HCT116 (cell line): ENCODE results near the gene H2AZ2. TPM values are rescaled to one million over a fixed set of nuclear protein-coding genes. Genes with fewer than 3 reads are reported as not detected.

Experiments
- ATAC-seq: fragments of 200-7000 bp; cut with Tn5 transposase; 2 replicates; pipeline ENCODE4 v1.9.1; 2020; ENCODE audit warnings: mild to moderate bottlenecking, moderate library complexity
- BruUV-seq: library from RNA; stranded (reverse); fragments of 400-500 nt; replicated peaks from 2 replicates; lab custom pipeline; 2021; lab: Mats Ljungman, UMichigan
- CTCF ChIA-PET: fragments of 300-600 bp; sonication (Branson Sonifier 250); formaldehyde crosslinking; loops from one replicate; lab custom pipeline; 2021; ENCODE audit warnings: antibody characterized with exemption; lab: Charles Lee
- POLR2A ChIA-PET: fragments of 300-600, 350-600 bp; sonication (Branson Sonifier 250); formaldehyde crosslinking; loops from one replicate; lab custom pipeline; 2021; ENCODE audit warnings: antibody characterized with exemption; lab: Charles Lee
- RAD21 ChIA-PET, 2 experiments: fragments of 300-600 bp; sonication (Branson Sonifier 250); formaldehyde crosslinking; loops; one replicate each; lab custom pipeline; 2023; ENCODE audit warnings: low total read pairs in 2 of 2; ENCODE audit not compliant: uncharacterized antibody in 2 of 2, unreplicated experiment in 2 of 2, low non-redundant PET in 1 of 2; lab: Charles Lee
- DNase-seq: peaks from one replicate; pipeline ENCODE4 v3.0.0-alpha.2; 2010; ENCODE audit warnings: low read depth, low spot score
- H2AFZ ChIP-seq: fragments of 200-600 bp; shearing (Covaris generic), sonication (generic); 2 replicates; pipeline ENCODE4 v1.6.1; 2017; ENCODE audit warnings: low read depth, mixed run types, mixed read lengths, antibody characterized with exemption, low read length; ENCODE audit not compliant: poor library complexity, severe bottlenecking
- H3K27ac ChIP-seq: 2 replicates; pipeline ENCODE4 v1.5.1; 2012; ENCODE audit warnings: low read depth, low read length
- H3K27me3 ChIP-seq: fragments of 200-600 bp; sonication (generic); 2 replicates; pipeline ENCODE4 v1.6.1; 2016; ENCODE audit warnings: mixed run types, low read length, mixed read lengths; ENCODE audit not compliant: insufficient read depth
- H3K36me3 ChIP-seq, 2 experiments: fragments of 200-500 bp in 1 of 2; fragments of 200-600 bp in 1 of 2; sonication (Bioruptor generic) in 1 of 2; sonication (generic) in 1 of 2; 2 replicates each; pipeline versions ENCODE4 v1.5.1 to v1.6.1; 2014 to 2016; ENCODE audit warnings: low read length in 2 of 2, inconsistent platforms in 1 of 2, mixed read lengths in 1 of 2, mixed run types in 1 of 2; ENCODE audit not compliant: insufficient read depth in 2 of 2, control insufficient read depth in 1 of 2
- H3K4me1 ChIP-seq, 2 experiments: fragments of 200-600 bp in 1 of 2; sonication (generic) in 1 of 2; 2 replicates each; pipeline versions ENCODE4 v1.5.1 to v1.6.1; 2012 to 2017; ENCODE audit warnings: low read length in 2 of 2, inconsistent platforms in 1 of 2, mild to moderate bottlenecking in 1 of 2, mixed read lengths in 1 of 2, mixed run types in 1 of 2, moderate library complexity in 1 of 2; ENCODE audit not compliant: insufficient read depth in 2 of 2, control insufficient read depth in 1 of 2
- H3K4me2 ChIP-seq: fragments of 200-600 bp; sonication (generic); 2 replicates; pipeline ENCODE4 v1.6.1; 2017; ENCODE audit warnings: mixed run types, low read length, mixed read lengths
- H3K4me3 ChIP-seq, 2 experiments: fragments of 200-600 bp in 1 of 2; sonication (generic) in 1 of 2; replicated peaks in 1 of 2; 2 replicates each; pipeline ENCODE4 v1.5.1; 2011 to 2016; ENCODE audit warnings: low read length in 2 of 2, control low read depth in 1 of 2, low read depth in 1 of 2, mild to moderate bottlenecking in 1 of 2, mixed read lengths in 1 of 2, mixed run types in 1 of 2
- H3K79me2 ChIP-seq: fragments of 200-600 bp; sonication (generic); 2 replicates; pipeline ENCODE4 v1.6.1; 2017; ENCODE audit warnings: mild to moderate bottlenecking, mixed run types, low read length, moderate library complexity, mixed read lengths; ENCODE audit not compliant: insufficient read depth
- H3K9ac ChIP-seq: fragments of 200-600 bp; sonication (generic); 2 replicates; pipeline ENCODE4 v1.6.1; 2016; ENCODE audit warnings: low read length, mixed read lengths
- H3K9me2 ChIP-seq: fragments of 200-600 bp; sonication (generic), shearing (Covaris generic); 2 replicates; pipeline ENCODE4 v1.6.1; 2017; ENCODE audit warnings: mixed run types, mild to moderate bottlenecking, moderate library complexity; ENCODE audit not compliant: insufficient read depth
- H3K9me3 ChIP-seq, 2 experiments: fragments of 200-500 bp in 1 of 2; fragments of 200-600 bp in 1 of 2; sonication (Bioruptor generic) in 1 of 2; sonication (generic) in 1 of 2; 2 replicates each; pipeline ENCODE4 v1.6.1; 2014 to 2017; ENCODE audit warnings: low read length in 2 of 2, mixed read lengths in 2 of 2, inconsistent platforms in 1 of 2, low read depth in 1 of 2, mild to moderate bottlenecking in 1 of 2, mixed run types in 1 of 2, moderate library complexity in 1 of 2; ENCODE audit not compliant: control insufficient read depth in 1 of 2, insufficient read depth in 1 of 2
- H4K20me1 ChIP-seq: fragments of 200-600 bp; sonication (generic), shearing (Covaris generic); 2 replicates; pipeline ENCODE4 v1.6.1; 2017; ENCODE audit warnings: mixed run types, mild to moderate bottlenecking, moderate library complexity; ENCODE audit not compliant: insufficient read depth
- CBX3 ChIP-seq: IDR thresholded peaks from 2 replicates; pipeline ENCODE4 v1.6.1; 2012; ENCODE audit warnings: low read depth
- CEBPB ChIP-seq: IDR thresholded peaks from 2 replicates; pipeline ENCODE4 v1.6.1; 2012; ENCODE audit warnings: low read depth
- EGR1 ChIP-seq: IDR thresholded peaks from 2 replicates; pipeline ENCODE4 v1.6.1; 2012; ENCODE audit warnings: low read depth
- ELF1 ChIP-seq: IDR thresholded peaks from 2 replicates; pipeline ENCODE4 v1.6.1; 2012; ENCODE audit warnings: low read depth, borderline replicate concordance
- EZH2 ChIP-seq: fragments of 200-600 bp; sonication (generic); IDR thresholded peaks from 2 replicates; pipeline ENCODE4 v1.6.1; 2017; ENCODE audit warnings: antibody characterized with exemption, mixed run types
- EZH2phosphoT487 ChIP-seq: fragments of 200-600 bp; IDR thresholded peaks from 2 replicates; pipeline ENCODE4 v1.6.1; 2018; ENCODE audit warnings: antibody characterized with exemption, borderline replicate concordance
- JUND ChIP-seq: IDR thresholded peaks from 2 replicates; pipeline ENCODE4 v1.6.1; 2012
- POLR2A ChIP-seq: IDR thresholded peaks from 2 replicates; pipeline ENCODE4 v1.7.0; 2011; ENCODE audit warnings: borderline replicate concordance; ENCODE audit not compliant: insufficient read depth, insufficient read length; ENCODE audit errors: extremely low read depth
- POLR2AphosphoS5 ChIP-seq: IDR thresholded peaks from 2 replicates; pipeline ENCODE4 v1.6.1; 2011; ENCODE audit warnings: mild to moderate bottlenecking, low read depth, low read length, moderate library complexity
- RAD21 ChIP-seq: IDR thresholded peaks from 2 replicates; pipeline ENCODE4 v1.6.1; 2012; ENCODE audit warnings: low read depth, mild to moderate bottlenecking
- SIN3A ChIP-seq: IDR thresholded peaks from 2 replicates; pipeline ENCODE4 v1.6.1; 2012; ENCODE audit warnings: low read depth
- SP1 ChIP-seq: IDR thresholded peaks from 2 replicates; pipeline ENCODE4 v1.6.1; 2012; ENCODE audit warnings: low read depth
- SRF ChIP-seq: IDR thresholded peaks from 2 replicates; pipeline ENCODE4 v1.6.1; 2012; ENCODE audit warnings: low read depth
- YY1 ChIP-seq: IDR thresholded peaks from 2 replicates; pipeline ENCODE4 v1.6.1; 2011; ENCODE audit warnings: low read length, low read depth, moderate library complexity, mild to moderate bottlenecking; ENCODE audit not compliant: insufficient replicate concordance; ENCODE audit errors: extremely low read depth
- ZFX ChIP-seq: fragments of 450-650 bp; IDR thresholded peaks from 2 replicates; pipeline ENCODE4 v1.6.1; 2017
- ZNF274 ChIP-seq: fragments of 200-500 bp; sonication (Bioruptor generic); IDR thresholded peaks from 2 replicates; pipeline ENCODE4 v1.6.1; 2014; ENCODE audit warnings: mild to moderate bottlenecking, low read depth, low read length, inconsistent platforms
- intact Hi-C: fragments of 100-400 bp; cut with micrococcal nuclease; formaldehyde crosslinking; loops from 2 replicates; pipeline ENCODE4 v1.10.0; 2022
- total RNA-seq: library from RNA; stranded (reverse); gene quantifications from one replicate; pipeline ENCODE4 v1.2.1, GENCODE V29; 2021; ENCODE audit not compliant: unreplicated experiment
- TF ChIP-seq, protein P1 (sequence below): IDR thresholded peaks from 2 replicates; pipeline ENCODE4 v1.6.1; 2012
- TF ChIP-seq, protein P2 (sequence below): IDR thresholded peaks from 2 replicates; pipeline ENCODE4 v1.6.1; 2012
- TF ChIP-seq, protein P3 (sequence below), 3 experiments: fragments of 200-600 bp in 1 of 3; sonication (generic) in 1 of 3; IDR thresholded peaks in 2 of 3; conservative IDR thresholded peaks in 1 of 3; 2 replicates each; pipeline ENCODE4 v1.5.1; 2012 to 2017; ENCODE audit warnings: low read depth in 2 of 3, low read length in 2 of 3, antibody characterized with exemption in 1 of 3, borderline replicate concordance in 1 of 3, control low read depth in 1 of 3, mild to moderate bottlenecking in 1 of 3, mixed read lengths in 1 of 3, mixed run types in 1 of 3, moderate library complexity in 1 of 3; ENCODE audit not compliant: insufficient read depth in 1 of 3
- TF ChIP-seq, protein P4 (sequence below): IDR thresholded peaks from 2 replicates; pipeline ENCODE4 v1.6.1; 2012; ENCODE audit warnings: low read depth

The H2AZ2 gene
- total RNA-seq, 1 experiment from 2014 or later: 226 TPM

DNA sequence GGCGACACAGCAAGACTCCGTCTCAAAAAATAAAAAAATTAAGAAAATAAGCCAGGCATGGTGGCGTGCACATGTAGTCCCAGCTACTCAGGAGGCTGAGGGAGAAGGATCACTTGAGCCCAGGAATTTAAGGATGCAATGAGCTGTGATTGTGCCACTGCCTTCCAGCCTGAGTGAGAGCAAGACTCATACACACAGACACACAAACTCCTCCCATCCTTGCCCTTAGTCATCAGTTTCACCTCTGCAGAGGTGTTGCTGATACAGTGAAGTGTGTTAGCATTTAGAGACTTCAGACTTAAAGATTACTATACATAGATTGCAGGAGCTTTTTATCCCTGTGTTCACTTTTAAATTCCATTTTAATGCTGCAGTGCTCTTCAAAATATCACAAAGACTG is 5.5 kb upstream of the H2AZ2 start:
- no peaks in the 10 kb centered on the region for H4K20me1 ChIP-seq
- H3K9me3 ChIP-seq: no peaks in the 10 kb centered on the region
- POLR2A ChIA-PET: no interaction called here
- no peaks in the 10 kb centered on the region for H3K36me3 ChIP-seq
- peak overlapping the region; percentile 46 for H3K9ac ChIP-seq
- no peaks in the 10 kb centered on the region for H3K9me2 ChIP-seq
- peak overlapping the region; percentile 31; the same call in 1 of the 2 replicates for H3K27ac ChIP-seq
- H3K27me3 ChIP-seq: no peaks in the 10 kb centered on the region
- peak; percentile 73 for ATAC-seq
- CTCF ChIA-PET: no interaction called here
- no peaks in the 10 kb centered on the region for H3K79me2 ChIP-seq
- H3K4me1 ChIP-seq: peaks cover 3 to 35% of the 10 kb centered on the region in 2 experiments; a peak in 2 of 4 replicates
- peak overlapping the region; percentile 30 to 50 for H3K4me3 ChIP-seq
- RAD21 ChIA-PET: no interaction called here
- peak overlapping the region; percentile 77 for H3K4me2 ChIP-seq
- peak overlapping the region; percentile 92 for H2AFZ ChIP-seq
- peak; percentile 31 for DNase-seq
- intact Hi-C loops: no loop called here
- no TSS peak for BruUV-seq
- TF ChIP-seq JUND: no peak
- TF ChIP-seq, protein P1, sequence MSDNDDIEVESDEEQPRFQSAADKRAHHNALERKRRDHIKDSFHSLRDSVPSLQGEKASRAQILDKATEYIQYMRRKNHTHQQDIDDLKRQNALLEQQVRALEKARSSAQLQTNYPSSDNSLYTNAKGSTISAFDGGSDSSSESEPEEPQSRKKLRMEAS: no peak
- TF ChIP-seq YY1: no peak
- no peak for TF ChIP-seq CBX3
- TF ChIP-seq SP1: no peak
- TF ChIP-seq SIN3A: no peak
- TF ChIP-seq ZNF274: no peak
- no peak for TF ChIP-seq EZH2
- TF ChIP-seq, protein P2, sequence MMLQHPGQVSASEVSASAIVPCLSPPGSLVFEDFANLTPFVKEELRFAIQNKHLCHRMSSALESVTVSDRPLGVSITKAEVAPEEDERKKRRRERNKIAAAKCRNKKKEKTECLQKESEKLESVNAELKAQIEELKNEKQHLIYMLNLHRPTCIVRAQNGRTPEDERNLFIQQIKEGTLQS: no peak
- TF ChIP-seq, protein P3, sequence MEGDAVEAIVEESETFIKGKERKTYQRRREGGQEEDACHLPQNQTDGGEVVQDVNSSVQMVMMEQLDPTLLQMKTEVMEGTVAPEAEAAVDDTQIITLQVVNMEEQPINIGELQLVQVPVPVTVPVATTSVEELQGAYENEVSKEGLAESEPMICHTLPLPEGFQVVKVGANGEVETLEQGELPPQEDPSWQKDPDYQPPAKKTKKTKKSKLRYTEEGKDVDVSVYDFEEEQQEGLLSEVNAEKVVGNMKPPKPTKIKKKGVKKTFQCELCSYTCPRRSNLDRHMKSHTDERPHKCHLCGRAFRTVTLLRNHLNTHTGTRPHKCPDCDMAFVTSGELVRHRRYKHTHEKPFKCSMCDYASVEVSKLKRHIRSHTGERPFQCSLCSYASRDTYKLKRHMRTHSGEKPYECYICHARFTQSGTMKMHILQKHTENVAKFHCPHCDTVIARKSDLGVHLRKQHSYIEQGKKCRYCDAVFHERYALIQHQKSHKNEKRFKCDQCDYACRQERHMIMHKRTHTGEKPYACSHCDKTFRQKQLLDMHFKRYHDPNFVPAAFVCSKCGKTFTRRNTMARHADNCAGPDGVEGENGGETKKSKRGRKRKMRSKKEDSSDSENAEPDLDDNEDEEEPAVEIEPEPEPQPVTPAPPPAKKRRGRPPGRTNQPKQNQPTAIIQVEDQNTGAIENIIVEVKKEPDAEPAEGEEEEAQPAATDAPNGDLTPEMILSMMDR (IDR thresholded peaks at IDR 0.05 in 2 of 3, conservative IDR thresholded peaks at IDR 0.05 in 1 of 3; ENCODE audit: borderline replicate concordance in 1 of 3, insufficient read depth in 1 of 3, low read depth in 2 of 3, low read length in 2 of 3): no peak
- TF ChIP-seq, protein P4, sequence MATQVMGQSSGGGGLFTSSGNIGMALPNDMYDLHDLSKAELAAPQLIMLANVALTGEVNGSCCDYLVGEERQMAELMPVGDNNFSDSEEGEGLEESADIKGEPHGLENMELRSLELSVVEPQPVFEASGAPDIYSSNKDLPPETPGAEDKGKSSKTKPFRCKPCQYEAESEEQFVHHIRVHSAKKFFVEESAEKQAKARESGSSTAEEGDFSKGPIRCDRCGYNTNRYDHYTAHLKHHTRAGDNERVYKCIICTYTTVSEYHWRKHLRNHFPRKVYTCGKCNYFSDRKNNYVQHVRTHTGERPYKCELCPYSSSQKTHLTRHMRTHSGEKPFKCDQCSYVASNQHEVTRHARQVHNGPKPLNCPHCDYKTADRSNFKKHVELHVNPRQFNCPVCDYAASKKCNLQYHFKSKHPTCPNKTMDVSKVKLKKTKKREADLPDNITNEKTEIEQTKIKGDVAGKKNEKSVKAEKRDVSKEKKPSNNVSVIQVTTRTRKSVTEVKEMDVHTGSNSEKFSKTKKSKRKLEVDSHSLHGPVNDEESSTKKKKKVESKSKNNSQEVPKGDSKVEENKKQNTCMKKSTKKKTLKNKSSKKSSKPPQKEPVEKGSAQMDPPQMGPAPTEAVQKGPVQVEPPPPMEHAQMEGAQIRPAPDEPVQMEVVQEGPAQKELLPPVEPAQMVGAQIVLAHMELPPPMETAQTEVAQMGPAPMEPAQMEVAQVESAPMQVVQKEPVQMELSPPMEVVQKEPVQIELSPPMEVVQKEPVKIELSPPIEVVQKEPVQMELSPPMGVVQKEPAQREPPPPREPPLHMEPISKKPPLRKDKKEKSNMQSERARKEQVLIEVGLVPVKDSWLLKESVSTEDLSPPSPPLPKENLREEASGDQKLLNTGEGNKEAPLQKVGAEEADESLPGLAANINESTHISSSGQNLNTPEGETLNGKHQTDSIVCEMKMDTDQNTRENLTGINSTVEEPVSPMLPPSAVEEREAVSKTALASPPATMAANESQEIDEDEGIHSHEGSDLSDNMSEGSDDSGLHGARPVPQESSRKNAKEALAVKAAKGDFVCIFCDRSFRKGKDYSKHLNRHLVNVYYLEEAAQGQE: no peak
- TF ChIP-seq EGR1: no peak
- TF ChIP-seq CEBPB: no peak
- TF ChIP-seq POLR2A: no peak
- TF ChIP-seq EZH2phosphoT487: no peak
- TF ChIP-seq ZFX: no peak
- TF ChIP-seq POLR2AphosphoS5: no peak; the same call in 1 of the 2 replicates
- TF ChIP-seq ELF1: no peak
- TF ChIP-seq SRF: no peak
- no peak for TF ChIP-seq RAD21
